HG03196 (cell line): ENCODE results near the gene SNPH.

Experiments
- ATAC-seq: cut with Tn5 transposase; IDR thresholded peaks from one replicate; pipeline ENCODE4 v1.9.1; 2021; ENCODE audit not compliant: unreplicated experiment

The SNPH gene

GRCh38 chr20:1263853-1264252 is 2.2 kb upstream of the SNPH start:
- no peak for ATAC-seq

GRCh38 chr20:1264727-1265126 is 1.4 kb upstream of the SNPH start:
- no peak for ATAC-seq

GRCh38 chr20:1265226-1265915 is 723 bp upstream of the SNPH start:
- no peak for ATAC-seq

GRCh38 chr20:1265916-1266166 is 253 bp upstream of the SNPH start:
- ATAC-seq, result no peak

GRCh38 chr20:1267161-1267560 is 1.1 kb downstream of the SNPH start:
- no peak for ATAC-seq

- ATAC-seq, result no peak
Observed at GRCh38 chr20:1267809-1268374, 1.8 kb downstream of the SNPH start.

GRCh38 chr20:1269235-1269634 is 3.1 kb downstream of the SNPH start:
- no peak for ATAC-seq

- no peak for ATAC-seq
Observed at GRCh38 chr20:1269850-1270249, 3.8 kb downstream of the SNPH start.

GRCh38 chr20:1272368-1273100 is 6.4 kb downstream of the SNPH start:
- ATAC-seq, result no peak

- no peak for ATAC-seq
Observed at GRCh38 chr20:1273366-1273765, 7.3 kb downstream of the SNPH start.

GRCh38 chr20:1274485-1275311 is 8.6 kb downstream of the SNPH start:
- no peak for ATAC-seq

GRCh38 chr20:1275919-1276318 is 9.8 kb downstream of the SNPH start:
- ATAC-seq, result no peak

- no peak for ATAC-seq
Observed at GRCh38 chr20:1277529-1278322, 11.6 kb downstream of the SNPH start.

- ATAC-seq, result no peak
Observed at GRCh38 chr20:1278993-1279392, 12.9 kb downstream of the SNPH start.

- no peak for ATAC-seq
Observed at GRCh38 chr20:1280195-1281102, 14.4 kb downstream of the SNPH start.

GRCh38 chr20:1281279-1282057 is 15.4 kb downstream of the SNPH start:
- ATAC-seq, result no peak

GRCh38 chr20:1282966-1283365 is 16.9 kb downstream of the SNPH start:
- no peak for ATAC-seq

GRCh38 chr20:1283522-1284510 is 17.7 kb downstream of the SNPH start:
- no peak for ATAC-seq
